ENCODE results near the gene DLGAP1.

- TF ChIP-seq CTCF (IDR thresholded peaks at IDR 0.05 in 4 of 5, conservative IDR thresholded peaks at IDR 0.05 in 1 of 5) (no peak), POLR2A (IDR thresholded peaks at IDR 0.05) (no peak)
Measured at GRCh38 chr18:3808985-3809780, 645.9 kb downstream of the DLGAP1 start.
